Activated CD8-positive, alpha-beta memory T cell treated with anti-CD3 and anti-CD28 coated beads, Interleukin-2, amount 50 U/mL, for 48 hours (primary cell): ENCODE measurements around the gene MRPL16.
A peak's percentile ranks its signal among the peaks of the same experiment; 100 is the strongest.
"Not testable (repeated sequence)": the region's sequence is repeated elsewhere in the genome, so short reads cannot be mapped to it uniquely, and the experiment has no call there.

Experiments used
- DNase-seq: peaks from one replicate; pipeline ENCODE4 v3.0.0-alpha.2; 2020

MRPL16 gene

DNA sequence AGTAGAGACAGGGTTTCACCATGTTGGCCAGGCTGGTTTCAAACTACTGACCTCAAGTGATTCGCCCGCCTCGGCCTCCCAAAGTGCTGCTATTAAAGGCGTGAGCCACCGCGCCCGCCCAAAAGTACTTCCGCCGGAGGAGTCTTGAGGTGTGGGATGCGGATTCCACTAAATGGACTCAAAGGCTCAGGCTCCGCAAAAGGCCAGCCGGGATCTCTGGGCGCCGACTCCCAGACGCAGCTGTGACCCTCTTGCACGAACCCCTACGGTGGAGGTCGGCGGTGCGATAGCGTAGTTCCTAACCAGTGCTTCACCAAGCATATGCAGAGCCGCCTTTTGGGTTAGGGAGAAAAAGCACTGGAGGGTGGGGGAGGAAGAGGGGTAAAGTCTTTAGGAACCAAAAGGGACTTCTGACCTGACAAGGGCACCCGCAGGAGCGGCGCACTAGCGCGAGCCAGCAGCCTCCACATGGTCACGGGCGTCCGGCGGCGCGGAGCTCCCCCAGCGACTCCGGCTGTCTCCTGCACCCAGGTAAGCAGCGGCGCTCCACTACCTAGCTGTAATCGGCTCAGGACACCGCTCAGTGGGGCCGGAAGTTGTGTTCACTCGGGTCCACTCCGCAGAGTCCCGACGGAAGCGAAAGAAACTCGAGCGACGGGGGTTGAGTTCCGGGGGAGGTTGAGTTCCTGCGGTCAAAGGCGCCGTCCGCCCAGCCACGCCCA is at the start of gene MRPL16:
Gene MRPL16 (minus strand): TSS at position 590 of the 722 bp plus-strand sequence. CDS start 120 bp downstream, at position 470.
- peak; percentile 96 for DNase-seq

GRCh38 chr11:59859673-59860072 is 49.1 kb upstream of the MRPL16 start:
- DNase-seq = no peak

- no peak for DNase-seq
These were observed 47.2 kb upstream of the MRPL16 start for GRCh38 chr11:59857439-59858434.

DNA sequence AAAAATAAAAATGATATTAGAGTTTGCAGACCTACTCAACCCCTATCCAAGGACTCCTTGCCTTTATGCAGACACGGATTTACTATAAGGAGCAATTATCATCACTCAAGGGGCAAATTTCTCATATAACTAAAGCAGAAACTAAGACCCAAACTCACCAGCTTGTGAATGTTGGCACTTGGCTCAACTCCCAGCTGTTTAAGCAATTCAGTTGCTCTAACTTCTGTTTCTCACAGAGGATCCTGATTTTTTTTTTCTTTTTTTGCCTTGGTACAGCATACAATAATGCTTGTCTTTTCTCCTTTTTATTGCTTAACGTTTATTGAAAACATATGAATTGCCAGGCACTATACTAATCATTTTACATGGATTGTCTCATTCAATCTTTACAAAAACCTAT is 44.3 kb upstream of the MRPL16 start:
- DNase-seq = no peak

- DNase-seq = not testable (repeated sequence)
These were observed 40.8 kb upstream of the MRPL16 start for GRCh38 chr11:59851416-59851815.

GRCh38 chr11:59849551-59849950 is 39.0 kb upstream of the MRPL16 start:
- not testable (repeated sequence) for DNase-seq

- no peak for DNase-seq
These were observed 38.6 kb upstream of the MRPL16 start for GRCh38 chr11:59849129-59849528.

GRCh38 chr11:59848439-59848838 is 37.9 kb upstream of the MRPL16 start:
- not testable (repeated sequence) for DNase-seq

DNA sequence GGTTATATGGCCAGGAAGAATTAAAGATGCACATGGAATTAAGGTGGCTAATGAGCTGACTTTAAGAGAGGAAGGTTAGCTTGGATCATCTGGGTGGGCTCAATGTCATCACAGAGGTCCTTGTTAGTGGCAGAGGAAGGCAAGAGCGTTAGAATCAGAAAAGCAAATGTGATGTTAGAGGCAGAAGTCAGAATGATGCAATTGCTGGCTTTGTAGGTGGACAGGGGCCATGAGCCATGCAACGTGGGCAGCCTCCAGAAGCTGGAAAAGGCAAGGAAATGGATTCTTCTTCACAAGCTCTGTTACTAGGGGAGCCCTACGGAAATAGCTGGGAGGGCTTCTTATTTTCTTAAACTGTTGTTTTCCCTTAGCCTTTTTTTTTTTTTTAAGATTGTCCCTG is 37.0 kb upstream of the MRPL16 start:
- DNase-seq = no peak

- no peak for DNase-seq
These were observed 36.0 kb upstream of the MRPL16 start for GRCh38 chr11:59846556-59846955.

- DNase-seq = no peak
These were observed 34.8 kb upstream of the MRPL16 start, which contains the start of gene CBLIF for GRCh38 chr11:59845399-59845798. CBLIF (minus strand) TSS chr11:59845499; CDS start chr11:59845453, 46 bp downstream.

DNA sequence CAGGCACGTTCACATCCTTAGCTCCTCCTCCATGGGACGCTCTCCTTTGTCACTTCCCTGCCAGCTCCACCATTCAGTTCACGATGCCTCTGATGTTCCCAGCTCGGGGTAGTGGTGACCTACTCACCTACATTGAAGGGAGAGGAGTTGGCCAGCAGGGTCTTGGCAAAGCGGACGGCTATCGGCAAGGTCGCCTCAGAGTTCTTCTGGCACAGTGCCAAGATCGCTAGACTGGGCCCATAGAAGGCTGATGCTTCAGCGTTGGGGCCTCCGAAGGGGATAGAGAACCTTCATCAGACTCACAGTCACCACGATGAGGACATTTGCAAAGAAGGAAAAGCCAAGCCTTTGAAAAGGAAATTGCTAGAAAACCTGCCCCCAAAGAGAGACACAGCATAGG is 31.7 kb upstream of the MRPL16 start:
- no peak for DNase-seq

GRCh38 chr11:59841514-59841913 is 30.9 kb upstream of the MRPL16 start:
- DNase-seq = no peak

- no peak for DNase-seq
These were observed 29.0 kb upstream of the MRPL16 start for GRCh38 chr11:59839615-59840014.

DNA sequence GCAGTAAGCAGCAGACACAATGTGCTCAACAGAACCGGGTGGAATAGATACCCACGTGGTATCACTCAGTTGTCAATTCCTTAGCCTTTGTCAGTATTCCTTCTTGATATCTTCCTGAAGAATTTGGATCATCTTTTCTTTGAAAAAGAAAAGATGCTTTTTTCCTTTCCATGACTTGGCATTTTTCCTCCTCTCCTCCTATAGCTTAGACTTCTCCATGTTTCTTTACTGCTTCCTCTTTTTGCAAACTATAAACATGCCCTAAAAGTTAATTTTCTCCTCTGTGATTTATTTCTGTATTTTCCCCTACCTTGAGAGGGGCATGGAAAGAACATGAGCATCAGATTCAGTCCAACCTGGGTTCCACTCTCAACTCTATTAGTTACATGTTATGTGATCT is 23.0 kb upstream of the MRPL16 start:
- no peak for DNase-seq

DNA sequence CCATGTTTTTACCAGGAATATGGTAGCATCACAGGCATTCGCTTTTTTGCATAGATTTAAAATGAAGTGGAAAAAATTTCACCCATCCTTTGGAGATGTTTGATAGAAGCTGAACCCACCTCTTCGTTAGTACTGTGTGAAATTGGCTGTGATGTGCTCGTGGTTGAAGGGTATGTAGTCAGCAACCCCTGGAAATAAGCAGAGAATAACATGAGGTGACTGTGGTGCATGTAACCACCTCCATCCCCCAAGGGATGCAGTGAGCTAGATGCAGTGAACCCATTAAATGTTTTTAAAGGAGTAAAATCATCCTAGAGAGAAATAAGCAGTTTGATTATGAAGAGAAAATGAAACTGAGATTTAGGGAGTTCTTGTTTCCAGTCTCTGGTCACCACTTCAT is 18.8 kb upstream of the MRPL16 start:
- DNase-seq = no peak

DNA sequence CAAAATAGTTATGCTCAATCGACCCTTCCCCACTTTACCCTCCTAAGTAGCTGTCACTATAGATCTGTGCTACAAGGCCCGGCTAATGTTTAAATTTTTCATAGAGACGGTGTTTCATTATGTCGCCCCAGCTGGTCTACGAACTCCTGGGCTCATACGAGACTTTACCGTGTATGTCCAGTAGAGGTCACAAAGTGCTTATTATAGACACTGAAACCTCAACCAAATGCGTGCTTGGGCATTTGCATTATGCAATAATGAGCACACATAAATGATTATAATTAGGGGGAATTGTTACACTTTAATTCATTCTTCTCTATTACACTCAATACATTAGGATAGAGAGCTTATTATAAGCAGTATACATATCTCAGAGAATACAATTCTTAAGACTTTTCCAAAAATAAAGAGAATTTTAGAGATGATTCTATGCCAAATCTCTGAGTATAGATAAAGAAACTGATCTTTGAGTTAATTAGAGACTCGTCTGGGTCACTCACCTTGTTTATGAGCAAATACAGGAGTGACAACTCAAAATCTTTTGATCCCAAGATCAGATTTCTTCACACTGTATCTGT is 12.5 kb upstream of the MRPL16 start:
- DNase-seq = no peak

GRCh38 chr11:59818572-59818971 is 8.0 kb upstream of the MRPL16 start:
- no peak for DNase-seq

GRCh38 chr11:59816434-59816833 is 5.9 kb upstream of the MRPL16 start:
- not testable (repeated sequence) for DNase-seq

GRCh38 chr11:59815754-59816153 is 5.2 kb upstream of the MRPL16 start:
- no peak for DNase-seq

DNA sequence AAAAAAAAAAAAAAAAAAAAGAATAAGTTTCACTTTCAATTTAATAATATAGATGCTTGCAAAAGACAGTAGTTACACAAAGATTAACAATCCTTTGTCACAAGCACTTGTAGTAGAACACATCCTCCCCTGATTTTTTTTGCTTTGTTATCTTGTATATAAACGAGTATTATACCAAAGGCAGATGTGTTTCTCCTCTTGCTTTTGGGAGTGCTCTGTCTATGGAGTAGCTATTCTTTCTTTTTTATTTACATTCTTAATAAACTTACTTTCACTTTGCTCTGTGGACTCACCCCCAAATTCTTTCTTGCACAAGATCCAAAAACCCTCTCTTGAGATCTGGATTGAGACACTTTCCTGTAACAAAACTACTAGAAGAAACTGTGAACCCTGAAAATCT is 3.4 kb upstream of the MRPL16 start:
- DNase-seq = no peak

DNA sequence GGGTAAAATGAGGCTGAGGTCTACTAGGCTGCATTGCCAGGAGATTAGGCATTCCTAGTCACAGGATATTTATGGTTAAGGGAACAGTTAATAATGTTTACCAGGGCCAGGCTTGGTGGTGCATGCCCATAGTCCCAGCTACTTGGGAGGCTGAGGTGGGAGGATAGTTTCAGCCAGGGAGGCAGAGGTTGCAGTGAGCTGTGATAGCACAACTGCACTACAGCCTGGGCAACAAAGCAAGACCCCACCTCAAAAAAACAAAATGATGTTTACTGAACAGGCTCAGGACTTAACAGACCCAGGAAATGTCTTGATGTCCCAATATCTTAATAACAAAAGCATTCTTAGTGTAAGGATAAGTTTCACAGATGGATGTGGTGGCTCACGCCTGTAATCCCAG is 2.8 kb upstream of the MRPL16 start:
- DNase-seq = no peak

DNA sequence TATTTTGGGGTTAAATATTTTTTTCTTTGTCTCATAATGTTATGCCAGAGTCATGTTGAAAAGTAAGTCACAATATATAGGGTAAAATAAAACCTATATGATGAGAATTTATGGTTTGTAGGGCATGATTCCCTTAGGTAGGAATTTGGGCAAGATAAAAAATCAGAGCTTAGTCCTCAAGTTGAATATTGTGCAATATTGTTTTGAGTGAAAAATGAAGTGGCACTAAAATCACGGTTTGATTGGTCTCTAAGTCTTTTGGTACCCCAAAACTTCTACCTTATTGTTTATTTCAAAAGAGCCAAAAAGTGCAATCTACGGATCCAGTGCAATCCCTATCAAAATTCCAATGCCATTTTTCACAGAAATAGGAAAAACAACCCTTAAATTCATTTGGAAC is 1.6 kb upstream of the MRPL16 start:
- no peak for DNase-seq

DNA sequence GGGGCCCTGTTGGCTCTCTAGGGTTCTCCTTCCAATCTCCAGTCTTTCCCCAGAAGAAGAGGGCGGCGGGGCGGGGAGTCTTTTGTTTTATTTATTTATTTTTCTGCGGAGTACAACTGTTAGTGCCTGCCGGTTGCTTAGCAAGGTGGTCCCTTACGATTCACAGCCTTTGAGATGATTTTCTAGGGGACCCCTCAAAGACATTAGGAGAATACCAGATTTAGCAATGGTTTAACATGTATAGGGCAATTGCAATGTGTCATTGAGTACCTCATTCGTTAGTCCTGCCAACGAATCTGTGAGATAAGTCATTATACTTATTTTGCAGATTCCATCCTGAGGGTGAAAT is 307 bp upstream of the MRPL16 start:
- no peak for DNase-seq
